Measurements from ENCODE around the gene FOXN3.

The FOXN3 gene

DNA sequence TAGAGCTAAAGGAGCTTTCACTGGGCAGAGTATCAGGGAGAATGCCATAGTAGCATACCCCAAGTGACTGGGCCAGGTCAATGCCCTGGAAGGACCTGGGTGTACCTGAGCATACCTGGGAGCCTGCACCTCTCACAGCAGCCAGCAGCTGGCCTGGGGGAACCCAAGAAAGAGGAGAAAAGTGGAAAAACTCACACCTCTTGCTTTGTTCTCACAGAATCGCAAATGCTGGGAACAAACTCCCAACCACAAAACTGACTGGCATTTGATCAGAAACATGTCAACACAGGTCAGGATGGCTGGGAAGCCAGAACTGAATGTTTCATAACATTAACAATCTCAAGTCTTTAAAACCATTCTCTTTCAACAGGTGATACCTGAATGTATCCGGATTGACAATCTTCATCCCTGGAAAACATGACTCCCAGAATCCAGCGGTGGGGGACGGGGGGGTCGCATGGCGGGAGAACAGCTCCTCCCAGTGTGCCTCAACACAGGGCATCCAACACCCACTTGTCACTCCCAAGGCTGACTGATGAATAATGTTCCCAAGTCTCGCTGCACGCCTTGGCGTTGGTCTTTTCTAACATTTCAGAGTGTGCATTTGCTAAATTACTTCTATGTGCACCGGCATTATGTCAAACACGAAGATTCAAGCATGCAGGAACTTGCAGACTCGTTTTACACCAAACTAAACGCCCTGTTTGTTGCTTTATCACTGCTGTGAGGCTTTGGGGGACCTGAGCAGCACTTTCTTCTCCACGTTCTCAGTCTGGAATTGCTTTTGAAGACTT is 7.9 kb downstream of the FOXN3 start:
- no peak for DNase-seq (ENCODE audit: low read depth in 2 of 2)

DNA sequence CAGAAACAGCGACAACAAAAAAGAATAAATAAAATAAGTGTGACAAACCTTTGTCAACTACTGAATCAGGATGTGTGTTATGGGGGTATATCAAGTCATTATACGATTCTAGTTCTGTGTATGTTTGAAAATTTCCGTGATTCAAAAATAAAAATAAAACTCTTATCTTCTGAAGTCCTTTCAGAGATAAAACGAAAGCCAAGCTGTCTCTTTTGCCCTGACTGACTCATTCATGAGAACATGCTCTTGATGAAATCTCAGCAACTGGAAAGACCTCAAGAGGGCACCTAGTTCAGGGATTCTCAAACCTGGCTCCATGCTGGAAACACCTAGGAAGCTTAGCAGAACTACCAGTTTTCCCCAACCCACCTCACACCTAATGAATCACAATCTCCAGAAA is 9.2 kb downstream of the FOXN3 start:
- no peak for DNase-seq (ENCODE audit: low read depth in 2 of 2)

DNA sequence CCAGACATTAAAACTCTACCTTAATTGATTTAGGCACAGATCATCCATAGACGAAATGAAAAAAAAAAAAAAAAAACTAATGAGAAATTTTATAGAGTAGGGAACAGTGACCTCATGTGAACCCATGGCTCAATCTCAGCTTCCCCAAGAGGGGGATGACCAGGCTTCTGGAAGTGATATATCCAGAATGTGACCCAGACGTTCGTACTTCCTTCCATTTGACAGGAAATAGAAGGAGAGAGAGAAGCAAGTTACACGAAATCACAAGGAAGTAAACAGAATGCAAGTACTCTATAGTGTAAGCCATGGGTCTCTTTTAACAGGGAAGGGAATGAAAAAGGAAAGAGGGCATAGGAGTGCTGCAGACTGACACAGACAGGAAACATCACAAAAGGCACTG is 10.1 kb downstream of the FOXN3 start:
- DNase-seq (ENCODE audit: low read depth in 2 of 2), result no peak

DNA sequence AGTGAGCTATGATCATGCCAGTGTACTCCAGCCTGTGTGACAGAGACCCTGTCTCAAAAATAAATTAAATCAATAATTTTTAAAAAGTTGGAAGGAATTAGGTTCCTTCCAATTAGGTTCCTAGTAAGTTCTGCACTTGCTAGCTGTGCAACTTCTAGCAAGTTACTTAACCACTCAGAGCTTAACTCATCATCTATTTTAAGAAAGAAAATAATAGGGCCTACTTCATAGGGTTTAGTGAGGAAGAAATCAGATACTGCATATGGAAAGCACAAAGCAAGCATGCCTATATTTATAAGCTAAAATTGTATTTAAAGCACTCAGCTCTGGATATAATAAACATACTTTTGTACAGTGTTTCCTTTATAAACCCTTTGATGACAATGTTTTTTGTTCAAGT is 10.7 kb downstream of the FOXN3 start:
- DNase-seq (ENCODE audit: low read depth in 2 of 2), result no peak

DNA sequence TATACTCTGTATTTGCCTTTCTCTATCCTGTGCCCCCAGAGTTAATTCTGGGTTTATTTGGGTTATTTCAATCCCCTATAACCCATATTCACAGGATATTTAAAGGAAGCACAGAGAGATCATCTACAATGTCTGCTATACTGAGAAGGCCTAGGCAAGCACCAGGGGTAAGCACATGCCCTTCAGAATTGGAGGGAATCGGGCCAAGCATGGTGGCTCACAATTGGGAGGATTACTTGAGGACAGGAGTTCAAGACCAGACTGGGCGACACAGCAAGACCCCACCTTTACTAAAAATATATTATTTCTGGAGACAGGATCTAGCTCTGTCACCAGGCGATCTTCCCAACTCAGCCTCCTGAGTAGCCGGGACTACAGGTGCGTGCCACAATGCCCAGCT is 11.3 kb downstream of the FOXN3 start:
- no peak for DNase-seq (ENCODE audit: low read depth in 2 of 2)

DNA sequence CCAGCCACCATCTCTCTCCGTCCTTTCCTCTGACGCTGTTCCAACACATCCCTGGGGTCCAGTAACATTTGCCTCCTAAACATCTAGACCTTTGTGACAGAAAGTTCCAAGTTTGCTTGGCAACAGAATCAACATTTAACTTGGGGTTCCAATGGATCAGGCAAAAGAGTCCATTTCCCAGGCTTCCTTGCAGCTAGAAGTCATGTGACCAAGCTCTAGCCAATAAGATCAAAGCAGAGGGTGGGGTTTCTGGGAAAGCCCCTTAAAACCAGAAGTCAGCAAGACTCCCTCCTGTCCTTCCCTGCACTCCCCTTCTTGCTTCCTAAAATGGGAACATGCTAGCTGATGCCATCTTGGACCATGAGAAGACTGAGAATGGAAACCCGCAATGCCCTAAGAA is 14.7 kb downstream of the FOXN3 start:
- no peak for DNase-seq (ENCODE audit: low read depth in 2 of 2)

DNA sequence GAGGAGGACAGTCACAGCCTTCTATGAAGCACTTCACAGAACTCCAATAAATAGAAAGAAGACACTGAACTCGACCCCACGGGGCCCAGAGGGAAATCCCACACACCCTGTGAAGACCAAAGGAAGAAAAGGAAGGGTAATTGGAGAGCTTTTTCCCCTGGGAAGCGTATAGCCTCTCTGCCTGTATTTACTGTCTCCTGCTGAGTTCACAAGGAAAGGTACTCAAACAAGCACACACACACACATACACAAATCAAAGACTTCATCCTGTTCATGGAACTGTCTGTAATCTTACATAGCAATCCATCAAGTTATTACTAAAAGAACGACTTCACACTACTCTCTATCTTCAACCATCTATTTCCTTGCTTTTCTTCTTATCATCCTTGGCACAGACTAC is 15.3 kb downstream of the FOXN3 start:
- DNase-seq (ENCODE audit: low read depth in 2 of 2), result no peak

DNA sequence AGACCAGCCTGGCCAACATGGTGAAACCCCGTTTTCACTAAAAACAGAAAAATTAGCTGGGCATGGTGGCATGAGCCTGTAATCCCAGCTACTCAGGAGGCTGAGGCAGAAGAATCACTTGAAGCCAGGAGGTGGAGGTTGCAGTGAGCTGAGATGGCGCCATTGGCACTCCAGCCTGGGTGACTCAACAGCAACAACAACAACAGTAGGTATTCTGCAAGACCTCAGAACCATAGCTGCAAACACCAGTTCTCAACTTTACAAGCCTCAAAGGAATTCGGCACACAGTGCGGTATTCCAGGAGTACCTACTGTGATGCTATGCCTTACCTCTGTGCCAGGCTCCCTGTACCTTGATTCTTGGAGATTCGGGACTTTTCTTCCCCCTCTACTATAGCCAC is 15.8 kb downstream of the FOXN3 start:
- DNase-seq (ENCODE audit: low read depth in 2 of 2), result no peak

DNA sequence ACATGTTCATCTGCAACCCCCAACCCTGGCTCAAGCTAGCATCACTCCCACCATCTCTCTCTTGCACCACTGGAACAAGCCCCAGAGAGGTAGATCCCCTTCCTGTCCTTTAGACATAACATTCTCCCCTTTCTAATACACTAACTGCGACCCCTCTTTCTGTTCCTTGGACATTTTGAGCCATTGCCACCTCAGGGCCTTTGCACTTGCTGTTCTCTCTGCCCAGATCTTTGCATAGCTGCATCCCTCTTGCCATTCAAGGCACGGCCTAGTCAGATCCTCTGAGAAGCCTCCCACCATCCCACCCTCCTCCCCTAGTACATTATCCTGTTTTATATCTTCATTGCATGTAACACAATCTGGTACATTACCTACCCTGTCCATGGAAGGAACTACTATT is 16.5 kb downstream of the FOXN3 start:
- DNase-seq (ENCODE audit: low read depth in 2 of 2), result no peak

DNA sequence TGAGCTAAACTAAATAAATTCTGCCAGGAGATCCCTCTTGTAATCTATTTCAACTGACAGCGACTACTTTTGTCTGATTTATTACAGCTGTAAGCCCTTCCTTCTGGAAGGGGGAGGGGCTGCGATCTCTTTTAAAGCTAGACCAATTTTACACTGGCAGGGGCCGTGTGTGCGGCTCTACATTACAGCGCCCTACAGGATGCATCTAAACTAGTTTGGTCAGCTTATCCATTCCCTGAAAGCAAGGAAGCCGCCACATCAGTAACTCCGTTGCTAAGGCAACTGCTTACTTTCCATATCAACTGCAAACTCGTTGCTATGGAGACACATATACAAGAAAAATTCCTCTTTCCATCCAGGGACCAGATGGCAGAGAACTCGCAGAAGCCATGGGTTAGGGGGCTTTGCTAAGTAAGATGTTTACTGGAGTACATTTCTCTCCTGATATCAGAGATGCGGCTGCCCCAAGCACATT is 17.4 kb downstream of the FOXN3 start:
- no peak for DNase-seq (ENCODE audit: low read depth in 2 of 2)

DNA sequence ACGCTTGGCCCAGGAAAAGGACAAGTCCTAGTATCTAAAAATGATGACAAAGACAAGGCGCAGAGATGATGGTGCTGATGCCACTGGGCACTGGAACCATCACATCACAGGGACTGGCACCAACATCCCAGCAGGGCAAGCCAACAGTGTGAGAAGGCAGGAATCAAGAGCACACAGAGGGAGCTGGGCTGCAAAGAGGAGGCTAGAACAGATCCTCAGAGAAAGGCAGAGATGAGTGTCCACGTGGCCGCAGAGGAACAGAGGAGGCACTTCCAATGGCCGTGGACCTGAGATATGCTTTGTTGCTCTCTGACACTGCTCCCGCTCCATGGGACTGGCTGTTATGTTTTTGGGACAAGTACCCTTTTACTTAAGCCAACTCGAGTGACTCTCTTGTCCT is 17.9 kb downstream of the FOXN3 start:
- DNase-seq (ENCODE audit: low read depth in 2 of 2), result no peak

DNA sequence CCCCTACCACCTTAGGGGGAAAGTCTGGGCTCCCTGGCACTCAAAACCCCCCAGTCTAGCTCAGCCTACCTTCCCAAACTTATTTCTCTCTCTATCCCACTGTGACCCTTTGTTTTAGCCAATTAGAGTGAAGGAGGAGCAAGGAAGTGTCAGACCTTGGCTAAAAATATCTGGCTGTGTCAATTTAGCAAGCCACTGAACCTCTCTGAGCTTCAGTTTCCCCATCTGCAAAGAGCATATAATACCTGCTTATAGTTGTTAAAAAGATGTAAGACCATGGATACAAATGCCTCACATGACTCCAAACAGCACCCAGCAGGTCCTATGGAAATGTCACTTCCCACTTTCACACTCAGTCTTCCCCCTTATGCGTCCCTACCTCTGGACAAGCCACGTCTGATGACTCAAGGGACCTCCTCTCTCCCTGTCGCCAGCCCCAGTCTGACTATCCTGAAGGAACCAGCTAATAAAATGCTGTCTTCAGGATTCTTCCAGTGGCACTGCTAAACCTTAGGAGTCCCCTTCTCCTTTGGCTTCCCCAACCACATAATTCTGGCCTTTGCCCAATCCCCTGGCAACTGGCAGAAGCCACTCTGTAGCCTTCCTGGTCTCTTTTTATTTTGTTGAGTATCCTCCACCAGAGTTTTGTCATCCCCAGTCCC is 19.3 kb downstream of the FOXN3 start:
- DNase-seq (ENCODE audit: low read depth in 2 of 2), result no peak

DNA sequence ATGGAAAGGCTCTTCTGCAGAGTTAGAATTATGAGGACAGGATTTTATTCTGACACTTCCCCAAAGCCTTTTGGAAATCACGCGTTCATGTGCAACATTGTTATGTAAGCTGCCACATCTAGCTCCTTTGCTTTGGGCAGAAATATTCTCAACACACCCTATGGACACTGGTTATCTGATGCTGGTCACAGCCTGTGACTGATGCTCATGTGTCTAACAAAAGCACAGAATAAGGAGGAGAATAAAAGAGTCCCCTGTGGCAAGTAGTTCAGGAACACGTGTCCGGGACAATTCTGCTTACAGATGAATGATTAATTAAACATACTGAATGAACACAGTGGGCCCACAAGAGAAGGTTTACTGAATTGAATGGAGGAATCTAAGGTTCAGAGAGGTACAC is 22.1 kb downstream of the FOXN3 start:
- DNase-seq (ENCODE audit: low read depth in 2 of 2), result no peak

DNA sequence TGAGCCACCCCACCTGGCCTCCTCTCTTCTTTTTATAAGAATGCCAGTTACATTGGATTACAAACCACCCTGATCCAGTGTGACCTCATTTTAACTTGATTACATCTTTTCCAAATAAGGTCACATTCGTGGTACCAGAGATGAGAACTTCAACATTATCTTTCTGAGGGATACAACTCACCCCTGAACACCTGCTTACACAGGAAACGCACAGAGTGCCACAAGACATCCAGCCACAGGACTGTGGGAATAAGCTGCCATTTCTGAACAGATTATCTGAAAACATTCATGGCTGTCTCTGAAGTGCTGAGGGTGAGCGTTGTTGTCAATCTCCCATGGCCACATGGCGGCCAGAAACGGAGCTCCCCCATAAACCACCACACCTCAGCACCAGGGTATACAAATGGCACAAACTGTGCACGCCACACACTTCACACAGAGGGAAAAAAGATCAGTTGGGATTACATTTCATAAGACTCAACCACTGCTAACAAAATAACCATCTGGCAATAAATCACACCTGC is 23.7 kb downstream of the FOXN3 start:
- DNase-seq (ENCODE audit: low read depth in 2 of 2), result no peak

DNA sequence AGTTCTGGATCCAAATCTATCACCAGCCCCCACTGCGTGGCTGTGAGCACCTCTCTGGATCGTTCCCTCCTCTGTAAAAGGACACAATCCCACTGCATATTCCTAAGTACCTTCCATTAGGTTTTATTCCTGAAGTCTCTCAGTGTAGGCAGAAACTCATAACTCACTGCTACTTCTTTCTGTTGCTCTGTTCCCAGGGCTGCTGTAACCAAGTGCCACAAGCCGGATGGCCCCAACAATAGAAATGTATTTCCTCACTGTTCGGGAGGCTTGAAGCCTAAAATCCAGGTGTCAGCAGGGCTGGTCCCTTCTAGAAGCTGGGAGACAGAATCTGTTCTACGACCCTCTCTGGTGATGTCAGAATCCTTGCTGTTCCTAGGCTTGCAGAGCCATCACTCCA is 24.9 kb downstream of the FOXN3 start:
- DNase-seq (ENCODE audit: low read depth in 2 of 2), result no peak

DNA sequence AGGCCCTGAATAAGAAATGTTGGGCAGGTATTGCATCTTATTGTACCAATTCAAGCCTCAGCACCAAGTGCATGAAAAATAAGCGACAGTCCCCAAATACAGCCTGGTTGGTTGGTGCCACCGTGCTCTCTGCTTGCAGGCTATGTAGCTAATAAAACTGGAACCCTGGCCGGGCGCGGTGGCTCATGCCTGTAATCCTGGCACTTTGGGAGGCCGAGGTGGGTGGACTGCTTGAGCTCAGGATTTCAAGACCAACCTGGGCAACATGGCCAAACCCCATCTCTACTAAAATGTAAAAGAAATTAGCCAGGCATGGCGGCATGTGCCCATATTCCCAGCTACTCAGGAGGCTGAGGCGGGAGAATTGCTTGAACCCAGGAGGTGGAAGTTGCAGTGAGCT is 25.5 kb downstream of the FOXN3 start:
- no peak for DNase-seq (ENCODE audit: low read depth in 2 of 2)

DNA sequence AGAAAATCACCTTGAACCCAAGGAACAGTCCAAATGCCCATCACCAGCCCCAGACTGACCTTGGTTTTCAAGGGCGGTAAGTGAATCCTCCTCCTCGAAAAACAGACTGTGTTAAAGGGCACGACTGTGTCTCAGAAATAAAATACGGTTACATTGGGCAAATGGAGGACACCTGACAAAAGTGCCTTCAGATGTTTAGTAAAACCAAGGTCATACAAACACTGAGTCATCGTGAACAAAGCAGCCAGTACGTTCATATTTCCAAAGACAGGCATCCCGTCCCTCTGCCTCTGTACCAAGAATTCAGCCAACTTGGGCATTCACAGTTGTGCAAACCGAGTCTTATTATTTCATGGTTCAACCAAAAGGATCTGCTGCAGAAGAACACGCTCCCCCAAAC is 25.9 kb downstream of the FOXN3 start:
- no peak for DNase-seq (ENCODE audit: low read depth in 2 of 2)

DNA sequence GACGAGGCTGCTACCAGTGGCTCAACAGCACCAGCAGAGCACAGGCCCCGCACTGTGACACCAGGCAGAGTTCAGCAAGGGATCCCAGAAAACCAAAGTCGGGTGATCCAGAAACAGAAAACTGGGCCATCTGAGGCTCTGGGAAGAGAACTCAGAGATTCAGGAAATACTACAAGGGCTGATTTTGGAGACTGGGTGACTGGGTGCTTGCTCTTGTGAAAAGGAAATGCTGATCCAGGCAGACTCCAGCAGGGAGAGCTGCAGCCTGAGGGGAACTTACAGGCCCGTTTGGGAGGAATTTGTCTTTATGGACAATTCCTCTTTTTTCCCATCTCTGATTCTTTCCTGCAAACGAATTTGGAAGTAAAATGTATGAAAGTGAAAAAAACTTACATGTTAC is 28.2 kb downstream of the FOXN3 start:
- DNase-seq (ENCODE audit: low read depth in 2 of 2), result no peak

DNA sequence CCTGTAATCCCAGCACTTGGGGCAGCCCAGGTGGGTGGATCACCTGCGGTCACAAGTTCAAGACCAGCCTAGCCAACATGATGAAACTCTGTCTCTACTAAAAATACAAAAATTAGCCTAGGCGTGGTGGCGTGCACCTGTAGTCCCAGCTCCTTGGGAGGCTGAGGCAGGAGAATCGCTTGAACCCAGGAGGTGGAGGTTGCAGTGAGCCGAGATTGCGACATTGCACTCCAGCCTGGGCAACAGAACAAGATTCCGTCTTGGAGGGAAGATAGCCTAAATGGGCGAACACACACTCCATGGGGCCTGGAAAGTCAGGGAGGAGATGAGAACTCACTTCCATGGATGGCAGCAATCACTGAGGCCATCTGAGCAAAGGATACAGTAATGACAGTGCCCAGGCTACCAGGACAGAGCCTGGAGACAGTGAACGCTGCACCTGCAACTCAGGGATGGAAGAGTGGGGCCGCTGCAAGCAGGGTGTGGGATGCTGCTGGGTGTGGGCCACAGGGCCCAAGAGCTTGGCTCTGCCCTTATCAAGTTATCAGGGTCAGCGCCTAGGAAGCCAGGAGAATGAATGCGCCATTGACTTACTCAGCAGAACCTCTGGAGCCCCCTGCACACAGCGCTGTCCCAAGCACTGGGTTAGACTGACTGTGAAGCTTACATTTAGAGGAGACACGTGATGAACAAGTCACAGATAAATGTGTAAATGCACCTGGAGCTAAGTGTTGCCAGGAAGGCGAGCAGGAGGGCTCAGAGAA is 28.9 kb downstream of the FOXN3 start:
- no peak for DNase-seq (ENCODE audit: low read depth in 2 of 2)

DNA sequence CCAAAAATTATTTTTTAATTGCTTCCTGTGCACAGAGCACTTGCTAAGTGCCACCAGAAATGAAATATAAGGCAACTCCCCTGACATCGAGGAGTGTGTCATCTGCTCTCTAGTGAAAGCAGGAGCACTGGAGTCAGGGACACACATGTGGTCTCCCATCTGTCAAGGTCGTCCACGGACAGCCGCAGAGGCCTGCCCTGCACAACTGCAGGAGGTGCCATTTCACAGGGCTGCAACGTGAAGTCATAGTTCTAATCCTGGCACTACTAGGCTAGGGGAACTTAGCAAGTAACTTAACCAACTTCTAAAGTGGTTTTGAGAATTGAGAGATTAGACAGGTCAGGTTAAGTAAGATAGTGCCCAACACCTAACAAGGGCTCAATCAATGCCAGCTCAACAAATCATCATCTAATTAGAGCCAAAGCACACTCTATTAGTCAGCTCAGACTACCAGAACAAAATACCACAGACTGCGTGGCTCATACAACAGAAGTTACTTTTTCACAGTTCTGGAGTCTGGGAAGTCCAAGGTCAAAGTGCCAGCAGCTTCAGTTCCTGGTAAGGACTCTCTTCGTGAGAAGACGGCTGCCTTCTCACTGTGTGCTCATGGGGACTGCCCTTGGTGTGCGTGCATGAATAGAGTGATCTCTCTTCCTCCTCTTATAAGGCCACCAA is 30.7 kb downstream of the FOXN3 start:
- DNase-seq (ENCODE audit: low read depth in 2 of 2), result peak in 1 of 2 donors; percentile 14

DNA sequence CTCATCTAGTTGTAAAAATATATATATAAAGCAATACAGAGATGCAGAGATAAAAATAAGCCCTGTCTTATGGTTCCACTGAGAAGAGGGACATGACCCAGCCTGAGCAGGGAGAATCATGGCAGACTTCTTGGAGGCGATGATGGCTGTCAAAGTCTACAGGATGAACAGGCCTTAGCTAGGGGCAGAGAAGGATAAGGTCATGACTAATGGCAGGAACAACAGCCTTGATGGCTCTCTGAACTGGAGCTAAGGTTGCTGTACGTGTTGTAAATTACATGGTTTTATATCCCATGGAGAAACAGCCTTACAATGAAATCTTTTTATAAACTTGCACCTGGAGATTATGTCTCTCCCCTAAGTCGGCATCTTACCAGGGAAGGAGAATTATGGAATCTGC is 32.4 kb downstream of the FOXN3 start:
- DNase-seq (ENCODE audit: low read depth in 2 of 2), result no peak

DNA sequence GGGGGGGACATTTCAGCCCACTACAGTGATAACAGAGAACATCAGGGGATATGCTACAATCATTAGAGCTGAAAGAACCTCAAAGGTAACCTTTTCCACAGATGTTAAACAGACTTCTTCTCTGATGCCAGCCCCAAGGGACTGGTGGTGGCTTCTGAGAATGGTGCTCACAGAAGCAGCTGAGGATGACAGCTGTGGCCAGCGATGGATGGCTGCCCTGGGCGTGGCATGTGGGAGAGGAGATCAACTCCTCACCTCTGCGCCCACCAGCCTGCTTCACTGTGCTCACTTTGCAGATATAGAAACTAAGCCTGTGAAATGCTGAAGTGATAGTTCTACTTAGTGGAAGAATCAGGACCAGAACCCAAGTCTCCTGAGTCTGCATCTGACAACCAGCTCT is 33.0 kb downstream of the FOXN3 start:
- no peak for DNase-seq (ENCODE audit: low read depth in 2 of 2)
